ENCODE data around the gene ZNF764. TPM values are rescaled to one million over a fixed set of nuclear protein-coding genes. Genes with fewer than 3 reads are reported as not detected.

ZNF764 gene
- total RNA-seq, 1 donor from 2014 or later, result 3.7 TPM

- Histone ChIP-seq H3K27me3 (ENCODE audit: control insufficient read depth in 3 of 3, insufficient read depth in 3 of 3, low read length in 3 of 3) (no peaks in the 10 kb centered on the region), H3K4me3 (ENCODE audit: low read length in 3 of 3) (no peak overlapping the region), H3K9ac (ENCODE audit: low read depth in 1 of 3, low read length in 3 of 3) (peak overlapping the region in 1 of 3 donors; percentile 33), H3K27ac (ENCODE audit: low read depth, low read length) (no peak overlapping the region), H3K36me3 (ENCODE audit: control insufficient read depth in 3 of 3, insufficient read depth in 3 of 3, low read length in 3 of 3) (peaks cover 17 to 20% (median 20%) of the 10 kb centered on the region in 3 donors), H3K4me1 (ENCODE audit: control insufficient read depth in 3 of 3, insufficient read depth in 3 of 3, low read length in 3 of 3) (peaks cover 32 to 45% (median 37%) of the 10 kb centered on the region in 3 donors), H3K9me3 (ENCODE audit: control insufficient read depth in 3 of 3, low read length in 3 of 3) (no peaks in the 10 kb centered on the region)
Measured at GRCh38 chr16:30530163-30531037, 27.8 kb downstream of the ZNF764 start.

GRCh38 chr16:30528799-30529457 is 29.2 kb downstream of the ZNF764 start:
- H3K4me1 ChIP-seq (ENCODE audit: control insufficient read depth in 3 of 3, insufficient read depth in 3 of 3, low read length in 3 of 3), result peaks cover 27 to 51% (median 31%) of the 10 kb centered on the region in 3 donors
- H3K9me3 ChIP-seq (ENCODE audit: control insufficient read depth in 3 of 3, low read length in 3 of 3), result no peaks in the 10 kb centered on the region
- H3K4me3 ChIP-seq (ENCODE audit: low read length in 3 of 3), result no peak overlapping the region
- H3K9ac ChIP-seq (ENCODE audit: low read depth in 1 of 3, low read length in 3 of 3), result peak overlapping the region in 2 of 3 donors; percentile 69 to 70
- H3K36me3 ChIP-seq (ENCODE audit: control insufficient read depth in 3 of 3, insufficient read depth in 3 of 3, low read length in 3 of 3), result peaks cover 24 to 26% (median 25%) of the 10 kb centered on the region in 3 donors
- H3K27ac ChIP-seq (ENCODE audit: low read depth, low read length), result no peak overlapping the region
- H3K27me3 ChIP-seq (ENCODE audit: control insufficient read depth in 3 of 3, insufficient read depth in 3 of 3, low read length in 3 of 3), result no peaks in the 10 kb centered on the region

- H3K4me3 ChIP-seq (ENCODE audit: low read length in 3 of 3), result peak overlapping the region; percentile 61 to 88 (median 69)
- H3K9ac ChIP-seq (ENCODE audit: low read depth in 1 of 3, low read length in 3 of 3), result peak overlapping the region; percentile 54 to 95 (median 62)
- peaks cover 18 to 41% (median 21%) of the 10 kb centered on the region in 3 donors for H3K4me1 ChIP-seq (ENCODE audit: control insufficient read depth in 3 of 3, insufficient read depth in 3 of 3, low read length in 3 of 3)
- H3K9me3 ChIP-seq (ENCODE audit: control insufficient read depth in 3 of 3, low read length in 3 of 3), result no peaks in the 10 kb centered on the region
- H3K27me3 ChIP-seq (ENCODE audit: control insufficient read depth in 3 of 3, insufficient read depth in 3 of 3, low read length in 3 of 3), result no peaks in the 10 kb centered on the region
- H3K36me3 ChIP-seq (ENCODE audit: control insufficient read depth in 3 of 3, insufficient read depth in 3 of 3, low read length in 3 of 3), result peaks cover 19 to 25% (median 24%) of the 10 kb centered on the region in 3 donors
- H3K27ac ChIP-seq (ENCODE audit: low read depth, low read length), result peak overlapping the region; percentile 99
Measured at GRCh38 chr16:30527635-30528178, 30.5 kb downstream of the ZNF764 start.

GRCh38 chr16:30526823-30527634 is 31.1 kb downstream of the ZNF764 start:
- Histone ChIP-seq H3K9me3 (ENCODE audit: control insufficient read depth in 3 of 3, low read length in 3 of 3) (no peaks in the 10 kb centered on the region), H3K4me3 (ENCODE audit: low read length in 3 of 3) (peak overlapping the region; percentile 78 to 88 (median 78)), H3K27ac (ENCODE audit: low read depth, low read length) (peak overlapping the region; percentile 99), H3K9ac (ENCODE audit: low read depth in 1 of 3, low read length in 3 of 3) (peak overlapping the region; percentile 92 to 98 (median 95)), H3K4me1 (ENCODE audit: control insufficient read depth in 3 of 3, insufficient read depth in 3 of 3, low read length in 3 of 3) (peaks cover 18 to 42% (median 23%) of the 10 kb centered on the region in 3 donors), H3K36me3 (ENCODE audit: control insufficient read depth in 3 of 3, insufficient read depth in 3 of 3, low read length in 3 of 3) (peaks cover 14 to 23% (median 17%) of the 10 kb centered on the region in 3 donors), H3K27me3 (ENCODE audit: control insufficient read depth in 3 of 3, insufficient read depth in 3 of 3, low read length in 3 of 3) (no peaks in the 10 kb centered on the region)

- Histone ChIP-seq H3K27me3 (ENCODE audit: control insufficient read depth in 3 of 3, insufficient read depth in 3 of 3, low read length in 3 of 3) (no peaks in the 10 kb centered on the region), H3K4me1 (ENCODE audit: control insufficient read depth in 3 of 3, insufficient read depth in 3 of 3, low read length in 3 of 3) (peaks cover 18 to 47% (median 27%) of the 10 kb centered on the region in 3 donors), H3K4me3 (ENCODE audit: low read length in 3 of 3) (peak within 1 kb of the TSS; percentile 78 to 88 (median 78)), H3K27ac (ENCODE audit: low read depth, low read length) (peak within 1 kb of the TSS; percentile 99), H3K9me3 (ENCODE audit: control insufficient read depth in 3 of 3, low read length in 3 of 3) (no peaks in the 10 kb centered on the region), H3K9ac (ENCODE audit: low read depth in 1 of 3, low read length in 3 of 3) (peak within 1 kb of the TSS; percentile 92 to 98 (median 95)), H3K36me3 (ENCODE audit: control insufficient read depth in 3 of 3, insufficient read depth in 3 of 3, low read length in 3 of 3) (peaks cover 9 to 17% (median 17%) of the 10 kb centered on the region in 3 donors)
Measured at GRCh38 chr16:30526137-30526822, 31.9 kb downstream of the ZNF764 start, which contains the start of gene ZNF768. TSS of gene ZNF768 (minus strand) at chr16:30526566. CDS start at chr16:30526413, 153 bp downstream.

- peaks cover 18 to 47% (median 27%) of the 10 kb centered on the region in 3 donors for H3K4me1 ChIP-seq (ENCODE audit: control insufficient read depth in 3 of 3, insufficient read depth in 3 of 3, low read length in 3 of 3)
- no peaks in the 10 kb centered on the region for H3K27me3 ChIP-seq (ENCODE audit: control insufficient read depth in 3 of 3, insufficient read depth in 3 of 3, low read length in 3 of 3)
- peak overlapping the region; percentile 69 to 78 (median 76) for H3K4me3 ChIP-seq (ENCODE audit: low read length in 3 of 3)
- H3K9ac ChIP-seq (ENCODE audit: low read depth in 1 of 3, low read length in 3 of 3), result peak overlapping the region; percentile 74 to 85 (median 79)
- H3K27ac ChIP-seq (ENCODE audit: low read depth, low read length), result peak overlapping the region; percentile 99
- H3K36me3 ChIP-seq (ENCODE audit: control insufficient read depth in 3 of 3, insufficient read depth in 3 of 3, low read length in 3 of 3), result peaks cover 7 to 13% (median 12%) of the 10 kb centered on the region in 3 donors
- H3K9me3 ChIP-seq (ENCODE audit: control insufficient read depth in 3 of 3, low read length in 3 of 3), result no peaks in the 10 kb centered on the region
Measured at GRCh38 chr16:30525844-30526136, 32.4 kb downstream of the ZNF764 start.

- H3K4me3 ChIP-seq (ENCODE audit: low read length in 3 of 3), result no peak overlapping the region
Measured at GRCh38 chr16:30524575-30525568, 33.3 kb downstream of the ZNF764 start.

GRCh38 chr16:30523768-30524574 is 34.2 kb downstream of the ZNF764 start:
- Histone ChIP-seq H3K36me3 (ENCODE audit: control insufficient read depth in 3 of 3, insufficient read depth in 3 of 3, low read length in 3 of 3) (peaks cover 4 to 8% (median 7%) of the 10 kb centered on the region in 3 donors), H3K4me3 (ENCODE audit: low read length in 3 of 3) (no peak overlapping the region), H3K9me3 (ENCODE audit: control insufficient read depth in 3 of 3, low read length in 3 of 3) (no peaks in the 10 kb centered on the region), H3K27me3 (ENCODE audit: control insufficient read depth in 3 of 3, insufficient read depth in 3 of 3, low read length in 3 of 3) (no peaks in the 10 kb centered on the region), H3K4me1 (ENCODE audit: control insufficient read depth in 3 of 3, insufficient read depth in 3 of 3, low read length in 3 of 3) (peaks cover 14 to 38% (median 23%) of the 10 kb centered on the region in 3 donors), H3K27ac (ENCODE audit: low read depth, low read length) (no peak overlapping the region), H3K9ac (ENCODE audit: low read depth in 1 of 3, low read length in 3 of 3) (peak overlapping the region in 1 of 3 donors; percentile 33)

More at GRCh38 chr16:30524575-30525568, 33.3 kb downstream of the ZNF764 start:
- H3K27me3 ChIP-seq (ENCODE audit: control insufficient read depth in 3 of 3, insufficient read depth in 3 of 3, low read length in 3 of 3), result no peaks in the 10 kb centered on the region
- H3K9me3 ChIP-seq (ENCODE audit: control insufficient read depth in 3 of 3, low read length in 3 of 3), result no peaks in the 10 kb centered on the region
- peaks cover 4 to 8% (median 7%) of the 10 kb centered on the region in 3 donors for H3K36me3 ChIP-seq (ENCODE audit: control insufficient read depth in 3 of 3, insufficient read depth in 3 of 3, low read length in 3 of 3)
- H3K4me1 ChIP-seq (ENCODE audit: control insufficient read depth in 3 of 3, insufficient read depth in 3 of 3, low read length in 3 of 3), result peaks cover 18 to 44% (median 27%) of the 10 kb centered on the region in 3 donors
- H3K27ac ChIP-seq (ENCODE audit: low read depth, low read length), result no peak overlapping the region
- H3K9ac ChIP-seq (ENCODE audit: low read depth in 1 of 3, low read length in 3 of 3), result peak overlapping the region in 1 of 3 donors; percentile 85

All from skeletal muscle tissue (tissue), 4 donors.